Mesothelial cell of epicardium (in vitro differentiated cells): ENCODE measurements around the gene LYRM4. TPM values are rescaled to one million over a fixed set of nuclear protein-coding genes. Genes with fewer than 3 reads are reported as not detected.

Experiments
- DNase-seq, 2 experiments: peaks; one replicate each; pipeline ENCODE4 v3.0.0; 2021; ENCODE audit warnings: low spot score in 2 of 2; ENCODE audit not compliant: unreplicated experiment in 2 of 2
- H3K27ac Mint-ChIP-seq: 2 replicates; pipeline ENCODE4 v1.8.0; 2021; ENCODE audit warnings: mixed read lengths
- H3K27me3 Mint-ChIP-seq: 2 replicates; pipeline ENCODE4 v1.8.0; 2021; ENCODE audit warnings: low read depth, mixed read lengths
- H3K36me3 Mint-ChIP-seq: 2 replicates; pipeline ENCODE4 v1.8.0; 2021; ENCODE audit warnings: mixed read lengths
- H3K4me1 Mint-ChIP-seq: 2 replicates; pipeline ENCODE4 v1.8.0; 2021; ENCODE audit warnings: mixed read lengths
- H3K4me3 Mint-ChIP-seq: 2 replicates; pipeline ENCODE4 v1.8.0; 2021; ENCODE audit warnings: mild to moderate bottlenecking, moderate library complexity, mixed read lengths
- H3K9me3 Mint-ChIP-seq: 2 replicates; pipeline ENCODE4 v1.8.0; 2021; ENCODE audit warnings: mixed read lengths
- CTCF ChIP-seq: fragments of 200-600 bp; sonication (generic); IDR thresholded peaks from one replicate; pipeline ENCODE4 v1.5.0; 2021; ENCODE audit warnings: antibody characterized with exemption; ENCODE audit not compliant: unreplicated experiment
- total RNA-seq: library from RNA; stranded (reverse); gene quantifications from 3 replicates; pipeline ENCODE4 v1.2.1, GENCODE V29; 2021

Gene LYRM4
- total RNA-seq, 1 donor from 2014 or later: 35.5 TPM

GRCh38 chr6:5084781-5085647, 175.7 kb downstream of the LYRM4 start, which contains the start of gene PPP1R3G:
TSS of gene PPP1R3G (plus strand) at chr6:5085341. CDS start at chr6:5085486, 145 bp downstream.
- Mint-ChIP-seq H3K9me3 (no peaks in the 10 kb centered on the region), H3K27ac (peak within 1 kb of the TSS; percentile 48), H3K36me3 (no peaks in the 10 kb centered on the region), H3K4me3 (peak within 1 kb of the TSS; percentile 81), H3K4me1 (peaks cover 12% of the 10 kb centered on the region), H3K27me3 (peaks cover 43% of the 10 kb centered on the region)
- no peak for TF ChIP-seq CTCF
- DNase-seq: peak in 1 of 2 experiments; percentile 56

GRCh38 chr6:5084360-5084780, 176.4 kb downstream of the LYRM4 start:
- no peak for TF ChIP-seq CTCF
- DNase-seq: no peak
- peaks cover 12% of the 10 kb centered on the region for H3K4me1 Mint-ChIP-seq
- H3K36me3 Mint-ChIP-seq: no peaks in the 10 kb centered on the region
- peaks cover 6% of the 10 kb centered on the region for H3K9me3 Mint-ChIP-seq
- H3K27me3 Mint-ChIP-seq: peaks cover 43% of the 10 kb centered on the region
- no peak overlapping the region for H3K27ac Mint-ChIP-seq
- peak overlapping the region; percentile 81 for H3K4me3 Mint-ChIP-seq

- Mint-ChIP-seq H3K27me3 (peaks cover 43% of the 10 kb centered on the region), H3K4me3 (peak overlapping the region; percentile 59), H3K36me3 (no peaks in the 10 kb centered on the region), H3K27ac (no peak overlapping the region), H3K4me1 (peaks cover 12% of the 10 kb centered on the region), H3K9me3 (peaks cover 11% of the 10 kb centered on the region)
- DNase-seq: no peak
- TF ChIP-seq CTCF: no peak
These were observed 176.9 kb downstream of the LYRM4 start for GRCh38 chr6:5083813-5084359.

GRCh38 chr6:5083307-5083583, 177.5 kb downstream of the LYRM4 start:
- H3K4me1 Mint-ChIP-seq: peaks cover 12% of the 10 kb centered on the region
- DNase-seq: no peak
- no peak overlapping the region for H3K27ac Mint-ChIP-seq
- H3K9me3 Mint-ChIP-seq: peaks cover 11% of the 10 kb centered on the region
- H3K4me3 Mint-ChIP-seq: peak overlapping the region; percentile 59
- no peaks in the 10 kb centered on the region for H3K36me3 Mint-ChIP-seq
- TF ChIP-seq CTCF: no peak
- H3K27me3 Mint-ChIP-seq: peaks cover 40% of the 10 kb centered on the region

- H3K36me3 Mint-ChIP-seq: no peaks in the 10 kb centered on the region
- TF ChIP-seq CTCF: no peak
- no peak overlapping the region for H3K27ac Mint-ChIP-seq
- peaks cover 39% of the 10 kb centered on the region for H3K27me3 Mint-ChIP-seq
- H3K4me1 Mint-ChIP-seq: peaks cover 12% of the 10 kb centered on the region
- peaks cover 11% of the 10 kb centered on the region for H3K9me3 Mint-ChIP-seq
- H3K4me3 Mint-ChIP-seq: no peak overlapping the region
- DNase-seq: no peak
These were observed 178.1 kb downstream of the LYRM4 start for GRCh38 chr6:5082487-5083306.
